Stimulated activated CD4-positive, alpha-beta T cell treated with anti-CD3 and anti-CD28 coated beads, TNF-alpha, amount 100 ng/mL, for 4 hours (primary cell): ENCODE data around the gene PIAS4.

Experiments
- DNase-seq, 3 experiments: peaks; one replicate each; pipeline ENCODE4 v3.0.0-alpha.2; 2020; ENCODE audit warnings: low read depth in 3 of 3

PIAS4 gene

GRCh38 chr19:4023600-4024398 is 16.3 kb downstream of the PIAS4 start:
- DNase-seq = no peak

- DNase-seq = no peak
Observed at GRCh38 chr19:4025317-4025716, 17.8 kb downstream of the PIAS4 start.

DNA sequence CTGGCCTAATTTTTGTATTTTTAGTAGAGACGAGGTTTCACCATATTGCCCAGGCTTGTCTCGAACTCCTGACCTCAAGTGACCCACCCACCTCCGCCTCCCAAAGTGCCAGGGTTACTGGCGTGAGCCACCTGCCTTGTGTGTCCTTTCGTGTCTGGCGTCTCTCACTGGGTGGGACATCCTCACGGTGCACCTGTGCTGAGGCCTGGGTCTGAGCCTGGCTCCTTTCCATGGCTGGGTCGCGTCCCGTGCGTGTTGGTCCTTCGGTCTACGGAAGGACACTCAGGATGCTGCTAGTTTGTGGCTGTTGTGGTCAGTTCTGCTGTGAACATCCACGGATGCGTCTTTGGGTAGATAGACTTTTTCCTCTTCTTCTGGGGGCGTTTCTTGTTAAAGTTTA is 19.6 kb downstream of the PIAS4 start:
- DNase-seq = no peak

DNA sequence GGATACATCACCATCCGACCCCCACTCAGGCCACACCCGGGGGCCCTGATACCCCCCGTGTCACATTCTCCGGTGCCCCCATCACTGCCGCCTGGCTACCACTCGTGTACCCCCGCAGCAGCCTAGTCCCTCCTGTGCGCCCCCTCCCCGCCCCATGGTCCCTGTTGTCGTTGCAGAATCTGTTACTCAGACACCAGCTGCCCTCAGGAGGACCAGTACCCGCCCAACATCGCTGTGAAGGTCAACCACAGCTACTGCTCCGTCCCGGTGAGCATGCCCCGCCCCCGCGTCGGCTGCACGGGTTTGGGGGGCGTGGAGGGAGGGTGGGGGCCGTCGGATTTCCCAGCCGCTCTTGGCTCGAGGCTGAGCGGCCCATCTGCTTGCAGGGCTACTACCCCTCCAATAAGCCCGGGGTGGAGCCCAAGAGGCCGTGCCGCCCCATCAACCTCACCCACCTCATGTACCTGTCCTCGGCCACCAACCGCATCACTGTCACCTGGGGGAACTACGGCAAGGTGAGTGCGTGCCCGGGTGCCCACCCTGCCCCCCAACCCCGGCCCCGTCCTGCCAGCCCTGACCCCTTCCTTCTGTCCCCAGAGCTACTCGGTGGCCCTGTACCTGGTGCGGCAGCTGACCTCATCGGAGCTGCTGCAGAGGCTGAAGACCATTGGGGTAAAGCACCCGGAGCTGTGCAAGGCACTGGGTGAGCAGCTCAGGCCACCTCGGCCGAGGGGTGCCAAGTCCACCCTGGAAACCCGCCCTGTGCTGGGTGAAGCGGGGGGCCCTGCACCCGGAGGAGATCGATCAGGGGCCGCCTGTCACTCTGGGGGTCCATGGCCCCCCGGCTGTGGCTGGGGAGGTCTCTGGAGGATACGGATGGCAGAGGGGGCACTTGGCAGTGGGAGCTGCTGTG is 21.1 kb downstream of the PIAS4 start:
- no peak for DNase-seq

- no peak for DNase-seq
Observed at GRCh38 chr19:4029247-4029614, 21.7 kb downstream of the PIAS4 start.

DNA sequence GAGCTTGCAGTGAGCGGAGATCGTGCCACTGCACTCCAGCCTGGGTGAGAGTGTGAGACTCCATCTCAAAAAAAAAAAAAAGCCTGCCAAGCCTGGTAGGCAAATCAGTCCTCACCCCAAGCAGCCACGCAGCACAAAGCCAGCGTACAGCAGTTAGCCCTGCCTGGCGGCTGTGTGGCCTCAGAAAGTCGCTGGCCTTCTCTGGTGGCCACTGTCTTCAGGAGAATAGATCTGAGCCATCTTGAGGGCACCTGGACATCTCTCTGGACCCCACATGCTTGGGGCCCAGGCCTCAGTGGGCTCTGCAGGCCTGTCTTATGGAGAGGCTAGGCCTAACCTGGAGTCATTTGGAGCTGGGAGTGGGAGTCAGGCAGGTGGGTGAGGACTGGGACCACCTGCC is 23.0 kb downstream of the PIAS4 start:
- DNase-seq = no peak

DNA sequence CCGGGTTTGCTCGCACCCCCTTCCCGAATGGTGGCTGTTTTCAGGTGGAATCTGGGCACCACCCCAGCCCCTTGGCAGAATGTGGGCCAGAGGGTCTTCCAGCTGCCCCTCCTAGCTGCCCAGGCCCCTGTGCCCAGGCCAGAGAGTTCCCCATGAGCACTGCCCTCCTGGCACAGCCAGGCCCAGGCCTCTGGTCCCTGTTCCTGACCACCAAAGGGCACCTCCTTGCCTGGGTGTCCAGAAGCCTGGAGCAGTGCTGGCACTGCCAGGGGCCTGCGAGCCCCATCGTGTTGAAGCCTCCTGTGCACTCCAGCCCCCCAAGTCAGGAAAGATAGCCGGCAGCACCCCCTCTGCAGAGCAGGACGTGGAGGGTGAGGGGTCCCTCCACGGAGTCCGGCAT is 23.4 kb downstream of the PIAS4 start:
- DNase-seq = no peak

DNA sequence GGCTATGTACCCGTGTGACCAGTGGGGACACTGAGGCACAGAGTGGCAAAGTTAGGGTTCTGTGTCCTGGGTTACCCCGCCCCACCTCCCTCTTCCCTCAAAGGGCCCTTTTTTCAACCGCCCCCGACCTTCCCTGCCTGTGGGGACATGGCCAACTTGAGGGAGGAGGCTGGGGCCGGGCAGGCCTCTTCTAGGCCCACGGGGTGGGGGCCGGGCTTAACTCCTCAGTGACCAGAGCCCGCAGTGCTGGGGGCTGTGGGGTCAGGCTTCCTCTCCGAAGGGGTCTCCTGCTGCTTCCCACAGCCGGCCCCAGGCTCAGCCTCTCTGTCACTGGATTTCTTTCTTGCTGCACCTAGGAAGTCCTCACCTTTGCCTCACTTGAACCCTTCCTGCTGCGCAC is 23.9 kb downstream of the PIAS4 start:
- no peak for DNase-seq

GRCh38 chr19:4032436-4032835 is 24.9 kb downstream of the PIAS4 start:
- no peak for DNase-seq

DNA sequence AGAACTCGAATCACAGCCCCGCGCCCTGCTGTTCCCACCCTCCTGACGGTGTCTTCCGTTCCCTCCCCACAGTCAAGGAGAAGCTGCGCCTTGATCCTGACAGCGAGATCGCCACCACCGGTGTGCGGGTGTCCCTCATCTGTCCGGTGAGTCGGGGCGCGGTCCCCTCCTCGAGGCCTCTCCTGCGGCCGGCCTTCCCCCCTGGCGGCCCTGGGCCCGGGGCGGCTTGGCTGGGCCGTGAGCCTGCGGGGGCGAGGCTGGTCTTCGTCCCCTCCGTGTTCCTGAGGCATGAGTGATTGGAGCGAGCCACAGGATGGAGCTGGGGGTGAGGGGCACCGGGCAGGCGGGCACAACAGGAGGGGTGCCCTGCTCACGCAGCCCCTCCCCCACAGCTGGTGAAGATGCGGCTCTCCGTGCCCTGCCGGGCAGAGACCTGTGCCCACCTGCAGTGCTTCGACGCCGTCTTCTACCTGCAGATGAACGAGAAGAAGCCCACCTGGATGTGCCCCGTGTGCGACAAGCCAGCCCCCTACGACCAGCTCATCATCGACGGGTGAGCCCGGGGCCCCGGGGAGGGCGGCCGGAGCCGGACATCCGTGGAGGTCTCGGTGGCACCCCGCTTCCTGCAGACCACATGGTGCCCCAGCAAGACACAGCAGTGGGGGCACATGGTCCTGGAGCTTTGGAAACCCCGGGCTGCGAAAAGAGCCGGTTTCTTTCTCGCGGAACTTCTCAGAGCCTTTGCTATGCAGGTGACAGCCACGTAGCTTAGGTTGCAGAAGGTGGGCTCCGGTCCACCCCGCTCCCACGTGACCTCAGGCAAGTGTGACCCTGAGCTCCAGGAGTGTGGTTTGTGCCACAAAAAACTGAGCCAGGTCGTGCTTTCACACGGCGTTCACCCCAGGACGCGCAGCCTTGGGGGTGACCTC is 25.8 kb downstream of the PIAS4 start:
- no peak for DNase-seq

GRCh38 chr19:4034048-4035017 is 26.8 kb downstream of the PIAS4 start:
- no peak for DNase-seq

- DNase-seq = no peak
Observed at GRCh38 chr19:4035018-4035566, 27.6 kb downstream of the PIAS4 start.

GRCh38 chr19:4035582-4035981 is 28.0 kb downstream of the PIAS4 start:
- DNase-seq = no peak

DNA sequence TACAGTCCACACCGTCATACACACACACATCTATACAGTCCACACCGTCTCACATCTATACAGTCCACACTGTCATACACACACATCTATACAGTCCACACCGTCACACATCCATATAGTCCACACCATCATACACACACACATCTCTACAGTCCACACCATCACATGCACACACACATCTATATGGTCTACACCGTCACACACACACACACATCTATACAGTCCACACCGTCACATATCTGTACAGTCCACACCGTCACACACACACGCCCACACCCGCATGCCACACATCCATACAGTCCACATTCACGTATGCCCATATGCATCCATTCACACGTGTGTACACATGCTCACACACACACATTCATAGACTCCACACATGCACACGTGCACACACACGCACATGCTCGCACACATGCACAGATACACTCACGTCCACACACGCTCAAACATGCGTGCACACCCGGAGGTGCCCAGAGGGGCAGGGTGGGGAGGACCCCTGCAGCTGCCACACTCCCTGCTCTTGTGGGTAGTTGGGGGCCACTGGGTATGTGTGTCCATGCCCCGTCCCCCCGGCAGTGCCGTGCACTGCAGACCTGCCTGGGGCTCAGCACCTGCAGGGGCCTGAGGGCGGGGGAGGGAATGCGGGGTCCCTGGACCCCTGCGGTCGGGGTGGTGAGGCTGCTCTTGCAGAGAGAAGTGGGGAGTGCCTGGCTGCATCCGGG is 29.2 kb downstream of the PIAS4 start:
- DNase-seq = no peak

DNA sequence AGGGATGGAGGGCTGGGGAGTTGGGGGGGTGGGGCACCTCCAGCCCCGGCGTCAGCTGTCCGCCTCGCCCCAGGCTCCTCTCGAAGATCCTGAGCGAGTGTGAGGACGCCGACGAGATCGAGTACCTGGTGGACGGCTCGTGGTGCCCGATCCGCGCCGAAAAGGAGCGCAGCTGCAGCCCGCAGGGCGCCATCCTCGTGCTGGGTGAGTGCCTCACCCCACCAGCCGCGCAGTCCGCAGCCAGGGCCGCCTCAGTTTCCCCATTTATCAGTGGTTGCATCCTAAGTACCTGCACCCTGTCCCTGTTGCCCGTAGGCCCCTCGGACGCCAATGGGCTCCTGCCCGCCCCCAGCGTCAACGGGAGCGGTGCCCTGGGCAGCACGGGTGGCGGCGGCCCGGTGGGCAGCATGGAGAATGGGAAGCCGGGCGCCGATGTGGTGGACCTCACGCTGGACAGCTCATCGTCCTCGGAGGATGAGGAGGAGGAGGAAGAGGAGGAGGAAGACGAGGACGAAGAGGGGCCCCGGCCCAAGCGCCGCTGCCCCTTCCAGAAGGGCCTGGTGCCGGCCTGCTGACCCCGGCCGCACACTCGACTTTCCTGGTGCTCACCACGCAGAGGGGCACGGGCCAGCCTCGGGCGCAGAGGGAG is 29.9 kb downstream of the PIAS4 start:
- no peak for DNase-seq

DNA sequence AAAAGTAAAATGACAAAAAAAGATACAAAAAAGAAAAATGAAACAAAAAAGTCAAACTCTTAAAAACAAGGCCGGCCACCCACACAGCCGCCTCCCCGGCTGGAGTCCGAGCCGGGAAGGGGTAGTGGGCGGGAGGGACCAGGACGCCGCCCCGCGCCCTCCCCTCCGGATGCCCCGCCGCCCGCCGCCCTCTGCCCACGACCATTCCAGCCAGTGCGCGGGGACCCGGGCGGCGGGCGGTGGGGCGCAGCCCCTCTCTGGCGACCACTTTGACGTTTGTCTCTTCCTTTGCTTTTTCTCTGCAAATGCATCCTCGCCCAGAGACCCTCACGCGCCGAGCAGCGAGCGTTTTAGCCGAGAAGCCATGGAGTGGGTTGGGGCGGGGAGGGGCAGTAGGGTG is 30.5 kb downstream of the PIAS4 start:
- no peak for DNase-seq

- no peak for DNase-seq
Observed at GRCh38 chr19:4038661-4039423, 31.3 kb downstream of the PIAS4 start.

DNA sequence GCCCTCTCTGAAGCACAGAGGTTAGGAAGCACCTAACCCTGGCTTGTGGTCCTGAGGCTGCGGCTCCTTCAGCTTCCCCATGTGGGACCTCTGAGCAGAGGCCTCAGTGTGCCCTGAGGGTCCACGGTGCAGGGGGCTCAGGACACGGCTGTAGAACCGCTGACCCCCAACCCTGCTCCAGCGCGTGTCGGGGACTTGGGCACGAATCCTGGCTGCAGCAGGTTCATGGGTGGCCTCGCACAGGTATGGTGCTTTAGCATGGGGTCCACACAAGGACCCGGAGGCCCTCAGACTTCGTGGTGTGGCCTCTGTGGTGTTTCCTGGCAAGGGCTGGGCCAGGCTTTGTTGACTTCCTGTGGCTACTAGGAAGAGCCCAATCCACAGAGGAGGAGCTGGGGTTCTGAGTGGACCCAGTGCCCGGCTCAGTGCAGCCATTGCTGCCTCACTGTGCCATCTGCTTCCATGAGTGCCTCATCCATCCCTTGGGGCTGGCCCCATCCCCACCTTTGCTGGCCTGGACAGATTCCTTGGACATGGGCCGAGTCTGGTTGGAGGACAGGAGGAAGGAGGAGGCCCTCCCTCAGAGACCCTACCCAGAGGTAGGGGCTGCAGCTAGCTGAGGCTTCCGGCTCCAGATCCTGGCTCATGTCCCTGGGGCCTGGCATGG is 34.7 kb downstream of the PIAS4 start:
- DNase-seq = no peak
